H1 (cell line): ENCODE measurements around the gene PPP1CC. TPM values are rescaled to one million over a fixed set of nuclear protein-coding genes. Genes with fewer than 3 reads are reported as not detected.

Experiments used
- CTCF ChIA-PET: fragments of 300-600 bp; sonication (Branson Sonifier 250); formaldehyde crosslinking; loops from one replicate; lab custom pipeline; 2021; ENCODE audit not compliant: partially characterized antibody; lab: Charles Lee
- POLR2A ChIA-PET: fragments of 300-600 bp; sonication (Branson Sonifier 250); formaldehyde crosslinking; loops from one replicate; lab custom pipeline; 2021; ENCODE audit warnings: inconsistent platforms; ENCODE audit not compliant: partially characterized antibody; lab: Charles Lee
- DNase-seq, 2 experiments: peaks; one replicate each; pipeline versions ENCODE4 v3.0.0 to v3.0.0-alpha.2; 2010 to 2022; ENCODE audit warnings: low spot score in 2 of 2, low read depth in 1 of 2, mixed read lengths in 1 of 2
- FAIRE-seq: peaks from 2 replicates; lab custom pipeline; 2011; peaks lifted over from hg19 to GRCh38; lab: Jason Lieb, UNC
- H2AFZ ChIP-seq: 2 replicates; pipeline ENCODE4 v1.8.1; 2012; ENCODE audit warnings: low read length, inconsistent platforms
- H2AK5ac ChIP-seq: 2 replicates; pipeline ENCODE4 v1.6.1; 2013; ENCODE audit warnings: low read depth, low read length
- H2BK120ac ChIP-seq: replicated peaks from 2 replicates; pipeline ENCODE3; 2013; ENCODE audit warnings: low read depth, low read length, inconsistent platforms
- H2BK12ac ChIP-seq: 2 replicates; pipeline ENCODE4 v1.6.1; 2013; ENCODE audit warnings: low read depth, low read length
- H2BK15ac ChIP-seq: 2 replicates; pipeline ENCODE4 v1.6.1; 2013; ENCODE audit warnings: low read length
- H2BK20ac ChIP-seq: 2 replicates; pipeline ENCODE4 v1.6.1; 2013; ENCODE audit warnings: low read length
- H2BK5ac ChIP-seq: 2 replicates; pipeline ENCODE4 v1.6.1; 2013; ENCODE audit warnings: low read depth, low read length
- H3K14ac ChIP-seq: 2 replicates; pipeline ENCODE4 v1.6.1; 2013; ENCODE audit warnings: inconsistent platforms; ENCODE audit not compliant: insufficient read length
- H3K18ac ChIP-seq: 2 replicates; pipeline ENCODE4 v1.6.1; 2013; ENCODE audit warnings: low read length; ENCODE audit errors: extremely low read depth
- H3K23ac ChIP-seq: 2 replicates; pipeline ENCODE4 v1.6.1; 2013; ENCODE audit warnings: inconsistent platforms; ENCODE audit not compliant: insufficient read length
- H3K23me2 ChIP-seq: 2 replicates; pipeline ENCODE4 v1.6.1; 2013; ENCODE audit warnings: low read depth, low read length
- H3K27ac ChIP-seq: 2 replicates; pipeline ENCODE4 v1.6.1; 2011; ENCODE audit warnings: low read depth, low read length, inconsistent platforms
- H3K27me3 ChIP-seq, 4 experiments: replicated peaks in 1 of 4; 1 replicate in 1 of 4; 2 replicates in 3 of 4; pipeline versions ENCODE4 v1.6.1 to v1.8.1; 2011 to 2013; ENCODE audit warnings: low read length in 3 of 4, mild to moderate bottlenecking in 3 of 4, inconsistent platforms in 2 of 4, mixed read lengths in 2 of 4, moderate library complexity in 1 of 4; ENCODE audit not compliant: control insufficient read depth in 3 of 4, insufficient read depth in 3 of 4; ENCODE audit errors: extremely low read depth in 1 of 4
- H3K36me3 ChIP-seq, 4 experiments: 2 replicates each; pipeline versions ENCODE4 v1.6.1 to v1.8.1; 2011 to 2013; ENCODE audit warnings: mild to moderate bottlenecking in 4 of 4, low read length in 3 of 4, moderate library complexity in 2 of 4, control low read depth in 1 of 4, inconsistent platforms in 1 of 4; ENCODE audit not compliant: insufficient read depth in 4 of 4, control insufficient read depth in 2 of 4
- H3K4ac ChIP-seq: replicated peaks from 2 replicates; pipeline ENCODE3; 2013; ENCODE audit warnings: low read length, low read depth, mixed read lengths, inconsistent platforms; ENCODE audit not compliant: insufficient read length
- H3K4me1 ChIP-seq, 4 experiments: replicated peaks in 1 of 4; 1 replicate in 1 of 4; 2 replicates in 3 of 4; pipeline versions ENCODE4 v1.6.1 to v1.8.1; 2011 to 2013; ENCODE audit warnings: low read length in 3 of 4, inconsistent platforms in 2 of 4, mixed read lengths in 1 of 4; ENCODE audit not compliant: insufficient read depth in 4 of 4, control insufficient read depth in 3 of 4
- H3K4me2 ChIP-seq, 2 experiments: 2 replicates each; pipeline versions ENCODE4 v1.6.1 to v1.8.1; 2011 to 2013; ENCODE audit warnings: low read depth in 2 of 2, low read length in 2 of 2, control low read depth in 1 of 2, inconsistent platforms in 1 of 2, mild to moderate bottlenecking in 1 of 2; ENCODE audit not compliant: insufficient read depth in 1 of 2
- H3K4me3 ChIP-seq, 4 experiments: fragments of 200-600, 300-600 bp in 1 of 4; sonication (generic), shearing (Covaris generic), sonication (Bioruptor Twin) in 1 of 4; 2 replicates each; pipeline versions ENCODE4 v1.5.1 to v1.8.1; 2011 to 2016; ENCODE audit warnings: low read length in 4 of 4, low read depth in 3 of 4, control low read depth in 2 of 4, inconsistent platforms in 2 of 4, mild to moderate bottlenecking in 2 of 4, mixed read lengths in 1 of 4, moderate library complexity in 1 of 4; ENCODE audit not compliant: insufficient read depth in 2 of 4; ENCODE audit errors: extremely low read depth in 1 of 4
- H3K56ac ChIP-seq: replicated peaks from 2 replicates; pipeline ENCODE3; 2013; ENCODE audit warnings: low read depth, mild to moderate bottlenecking, mixed read lengths, low read length, inconsistent platforms; ENCODE audit not compliant: insufficient read length
- H3K79me1 ChIP-seq: 2 replicates; pipeline ENCODE4 v1.6.1; 2013; ENCODE audit warnings: low read depth, low read length, control low read depth
- H3K79me2 ChIP-seq, 2 experiments: 2 replicates each; pipeline versions ENCODE4 v1.6.1 to v1.8.1; 2012 to 2013; ENCODE audit warnings: low read length in 2 of 2, mild to moderate bottlenecking in 2 of 2, inconsistent platforms in 1 of 2; ENCODE audit not compliant: insufficient read depth in 2 of 2, control insufficient read depth in 1 of 2
- H3K9ac ChIP-seq, 4 experiments: replicated peaks in 1 of 4; 1 replicate in 1 of 4; 2 replicates in 3 of 4; pipeline versions ENCODE4 v1.6.1 to v1.8.1; 2011 to 2013; ENCODE audit warnings: low read depth in 3 of 4, low read length in 3 of 4, control low read depth in 2 of 4, mild to moderate bottlenecking in 2 of 4, moderate library complexity in 2 of 4, inconsistent platforms in 1 of 4; ENCODE audit errors: extremely low read depth in 1 of 4
- H3K9me3 ChIP-seq, 2 experiments: 2 replicates each; pipeline versions ENCODE4 v1.6.1 to v1.8.1; 2012 to 2013; ENCODE audit warnings: mild to moderate bottlenecking in 2 of 2, moderate library complexity in 2 of 2, control low read depth in 1 of 2, inconsistent platforms in 1 of 2, low read depth in 1 of 2, low read length in 1 of 2, mixed read lengths in 1 of 2; ENCODE audit not compliant: insufficient read depth in 2 of 2
- H4K20me1 ChIP-seq, 2 experiments: replicated peaks in 1 of 2; 2 replicates each; pipeline versions ENCODE3 to v1.8.1; 2011 to 2013; ENCODE audit warnings: inconsistent platforms in 2 of 2, low read length in 2 of 2, mild to moderate bottlenecking in 1 of 2; ENCODE audit not compliant: insufficient read depth in 2 of 2, control insufficient read depth in 1 of 2
- H4K5ac ChIP-seq: 2 replicates; pipeline ENCODE4 v1.6.1; 2013; ENCODE audit warnings: low read length, low read depth, mixed read lengths, inconsistent platforms; ENCODE audit not compliant: insufficient read length
- H4K8ac ChIP-seq: 2 replicates; pipeline ENCODE4 v1.8.0; 2013; ENCODE audit warnings: mild to moderate bottlenecking, moderate library complexity, low read length, inconsistent platforms; ENCODE audit not compliant: insufficient read depth; ENCODE audit errors: extremely low read depth
- H4K91ac ChIP-seq: replicated peaks from 2 replicates; pipeline ENCODE3; 2013; ENCODE audit warnings: low read length, mixed read lengths, inconsistent platforms; ENCODE audit not compliant: insufficient read length
- ASH2L ChIP-seq: fragments of 200-600, 300-600 bp; sonication (generic); IDR thresholded peaks from one replicate; pipeline ENCODE4 v1.7.1; 2017; ENCODE audit warnings: low read length
- BACH1 ChIP-seq: IDR thresholded peaks from 2 replicates; pipeline ENCODE4 v1.6.1; 2012; ENCODE audit warnings: low read length, improper control_type of control experiment
- BCL11A ChIP-seq, 2 experiments: IDR thresholded peaks; one replicate each; pipeline ENCODE4 v1.6.1; 2011; ENCODE audit warnings: low read depth in 2 of 2, low read length in 2 of 2, mild to moderate bottlenecking in 2 of 2
- BRCA1 ChIP-seq: IDR thresholded peaks from 2 replicates; pipeline ENCODE4 v1.6.1; 2012; ENCODE audit warnings: low read depth, low read length, improper control_type of control experiment
- CHD1 ChIP-seq: IDR thresholded peaks from 2 replicates; pipeline ENCODE4 v1.6.1; 2012; ENCODE audit warnings: low read depth, low read length, improper control_type of control experiment
- E2F6 ChIP-seq: IDR thresholded peaks from 2 replicates; pipeline ENCODE4 v1.6.1; 2012; ENCODE audit warnings: inconsistent platforms
- GABPA ChIP-seq: IDR thresholded peaks from 2 replicates; pipeline ENCODE4 v1.6.1; 2011; ENCODE audit warnings: mild to moderate bottlenecking, low read length, moderate library complexity, borderline replicate concordance; ENCODE audit not compliant: insufficient read depth
- POLR2A ChIP-seq, 2 experiments: IDR thresholded peaks; 1 replicate in 1 of 2; 2 replicates in 1 of 2; pipeline ENCODE4 v1.6.1; 2011; ENCODE audit warnings: low read depth in 2 of 2, low read length in 2 of 2, mild to moderate bottlenecking in 2 of 2; ENCODE audit errors: control extremely low read depth in 1 of 2
- POU5F1 ChIP-seq: IDR thresholded peaks from 2 replicates; pipeline ENCODE4 v1.6.1; 2011; ENCODE audit warnings: low read depth, mild to moderate bottlenecking, low read length, moderate library complexity
- RXRA ChIP-seq: IDR thresholded peaks from 2 replicates; pipeline ENCODE4 v1.6.1; 2011; ENCODE audit warnings: low read depth, mild to moderate bottlenecking, low read length, moderate library complexity; ENCODE audit not compliant: insufficient read depth
- SAP30 ChIP-seq: fragments of 300-600 bp; sonication (generic); IDR thresholded peaks from 2 replicates; pipeline ENCODE4 v1.7.1; 2012; ENCODE audit warnings: low read length, moderate library complexity, mild to moderate bottlenecking, inconsistent platforms; ENCODE audit not compliant: insufficient read depth, insufficient replicate concordance
- SIRT6 ChIP-seq: IDR thresholded peaks from one replicate; pipeline ENCODE4 v1.7.1; 2012; ENCODE audit warnings: low read length, inconsistent platforms
- SUZ12 ChIP-seq: fragments of 200-600 bp; sonication (generic); IDR thresholded peaks from 2 replicates; pipeline ENCODE4 v1.6.1; 2012; ENCODE audit warnings: mild to moderate bottlenecking, inconsistent platforms, low read length, moderate library complexity, mixed read lengths
- TEAD4 ChIP-seq: IDR thresholded peaks from 2 replicates; pipeline ENCODE4 v1.6.1; 2012; ENCODE audit warnings: low read depth, low read length, inconsistent platforms, mixed read lengths
- WGBS, 2 experiments: shearing (Covaris generic) in 1 of 2; methylation state at CpG; one replicate each; pipeline versions ENCODE4 v1.1.6 to v1.1.7; 2013 to 2015; ENCODE audit warnings: low lambda C conversion rate in 2 of 2, mixed read lengths in 2 of 2, inconsistent platforms in 1 of 2, low coverage in 1 of 2, missing lambda C conversion rate in 1 of 2; ENCODE audit not compliant: insufficient replicate concordance in 2 of 2, insufficient coverage in 1 of 2, insufficient read length in 1 of 2; ENCODE audit errors: extremely low coverage in 1 of 2, missing lambda C conversion rate in 1 of 2; 5-methylcytosine and 5-hydroxymethylcytosine counted together
- polyA plus RNA-seq, 7 experiments: library from polyadenylated mRNA; depleted of rRNA in 3 of 7; stranded (reverse) in 5 of 7; unstranded in 2 of 7; fragments of >200 nt in 5 of 7; fragments of 200-250 nt in 2 of 7; gene quantifications; 1 replicate in 5 of 7; 2 replicates in 1 of 7; 4 replicates in 1 of 7; pipeline versions ENCODE4 v1.2.1 to v1.2.3, GENCODE V29; 2011 to 2013; ENCODE audit warnings: missing spikeins in 2 of 7, mixed read lengths in 2 of 7
- total RNA-seq: library from RNA; stranded (reverse); fragmentation: NEBNext Ultra II Directional; extraction: Animal tissue kit (Norgen Biotek cat#: 25700); gene quantifications from 2 replicates; pipeline ENCODE4 v1.2.1, GENCODE V29; 2021

PPP1CC gene
- total and polyA plus RNA-seq, 2 of the 8 experiments (the other 6 are each of a cell fraction or from before 2014, with no cell fraction given), result 193 to 350 TPM

GRCh38 chr12:110790301-110790700 lies 47.6 kb upstream of the PPP1CC start:
- H4K8ac ChIP-seq, result no peak overlapping the region
- no peaks in the 10 kb centered on the region for H3K79me1 ChIP-seq
- no peak overlapping the region for H2AK5ac ChIP-seq
- H4K91ac ChIP-seq, result no peak overlapping the region
- no peak overlapping the region for H4K5ac ChIP-seq
- no peak overlapping the region for H2BK5ac ChIP-seq
- 100% methylated on average over 1 of the region's 1 CpG; no CpG with 5 or more reads in 1 of the 2 experiments for WGBS, 2 experiments
- no peaks in the 10 kb centered on the region for H3K36me3 ChIP-seq
- DNase-seq, result no peak
- H2AFZ ChIP-seq, result no peak overlapping the region
- no peaks in the 10 kb centered on the region for H3K27me3 ChIP-seq
- no peaks in the 10 kb centered on the region for H3K9me3 ChIP-seq
- no peak overlapping the region for H2BK120ac ChIP-seq
- no peak overlapping the region for H3K23ac ChIP-seq
- H3K79me2 ChIP-seq, result no peaks in the 10 kb centered on the region
- no peak overlapping the region for H3K18ac ChIP-seq
- H3K56ac ChIP-seq, result no peak overlapping the region
- FAIRE-seq, result no peak
- no peak overlapping the region for H3K4me3 ChIP-seq
- no peak overlapping the region for H3K14ac ChIP-seq
- no peak overlapping the region for H3K4ac ChIP-seq
- no peak overlapping the region for H3K27ac ChIP-seq
- no peaks in the 10 kb centered on the region for H3K23me2 ChIP-seq
- ChIA-PET CTCF (interaction anchor here (0.8 kb wide), 1 partner anchor 188 kb away, joined by 4 read pairs; no protein-coding TSS in a partner anchor), POLR2A (interaction anchor here (0.6 kb wide), 2 partner anchors 13 to 90 kb away, joined by 3 read pairs; no protein-coding TSS in a partner anchor)
- no peak overlapping the region for H3K4me2 ChIP-seq
- no peak overlapping the region for H2BK20ac ChIP-seq
- H2BK12ac ChIP-seq, result no peak overlapping the region
- H2BK15ac ChIP-seq, result no peak overlapping the region
- no peak overlapping the region for H3K9ac ChIP-seq
- H4K20me1 ChIP-seq, result no peaks in the 10 kb centered on the region
- H3K4me1 ChIP-seq, result 0 out of 7 replicates have a peak, but pooled peaks cover 0 to 3% (median 0%) of the 10 kb centered on the region in 4 experiments
- TF ChIP-seq CHD1 (no peak), SUZ12 (no peak), ASH2L (no peak), POU5F1 (no peak), BCL11A (IDR thresholded peaks at IDR 0.05; ENCODE audit: low read depth in 2 of 2, low read length in 2 of 2) (no peak), BACH1 (no peak), RXRA (no peak), SIRT6 (no peak), TEAD4 (no peak), GABPA (no peak), SAP30 (no peak), BRCA1 (no peak), E2F6 (no peak), POLR2A (IDR thresholded peaks at IDR 0.05; ENCODE audit: control extremely low read depth in 1 of 2, low read depth in 2 of 2, low read length in 2 of 2) (no peak)
